GM20000 (cell line): ENCODE data around the gene ZFAND3.

ENCODE experiments used
- DNase-seq: peaks from one replicate; pipeline ENCODE4 v3.0.0; 2012; ENCODE audit warnings: low spot score
- CTCF ChIP-seq: IDR thresholded peaks from 2 replicates; pipeline ENCODE4 v1.5.1; 2012; ENCODE audit warnings: mild to moderate bottlenecking, control low read depth; ENCODE audit errors: extremely low read depth, missing control alignments

ZFAND3 gene

GRCh38 chr6:37930288-37930971 lies 110.9 kb downstream of the ZFAND3 start:
- no peak for DNase-seq
- no peak for TF ChIP-seq CTCF

- no peak for DNase-seq
- TF ChIP-seq CTCF: no peak
Observed at GRCh38 chr6:37931066-37931465, 111.5 kb downstream of the ZFAND3 start.

DNA sequence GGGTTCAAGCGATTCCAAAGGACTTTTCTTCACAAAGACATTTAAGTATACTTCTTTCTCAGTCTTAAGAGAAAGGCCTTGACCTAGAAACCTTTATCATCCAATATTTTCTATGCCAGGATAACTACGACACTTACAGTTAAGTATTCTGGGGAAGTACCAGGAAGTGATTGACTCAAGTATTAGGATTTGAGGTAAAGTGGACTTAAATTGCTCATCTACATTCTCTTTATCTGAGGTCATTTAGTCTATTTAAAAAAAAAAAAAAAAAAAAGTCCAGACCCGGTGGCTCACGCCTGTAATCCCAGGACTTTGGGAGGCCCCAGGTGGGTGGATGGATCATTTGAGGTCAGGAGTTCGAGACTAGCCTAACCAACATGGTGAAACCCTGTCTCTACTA lies 114.7 kb downstream of the ZFAND3 start:
- no peak for TF ChIP-seq CTCF
- no peak for DNase-seq

GRCh38 chr6:37936150-37936549 lies 116.6 kb downstream of the ZFAND3 start:
- no peak for DNase-seq
- TF ChIP-seq CTCF: no peak

- DNase-seq: no peak
- no peak for TF ChIP-seq CTCF
Observed at GRCh38 chr6:37936906-37937305, 117.4 kb downstream of the ZFAND3 start.

- no peak for TF ChIP-seq CTCF
- no peak for DNase-seq
Observed at GRCh38 chr6:37938909-37939308, 119.4 kb downstream of the ZFAND3 start.

DNA sequence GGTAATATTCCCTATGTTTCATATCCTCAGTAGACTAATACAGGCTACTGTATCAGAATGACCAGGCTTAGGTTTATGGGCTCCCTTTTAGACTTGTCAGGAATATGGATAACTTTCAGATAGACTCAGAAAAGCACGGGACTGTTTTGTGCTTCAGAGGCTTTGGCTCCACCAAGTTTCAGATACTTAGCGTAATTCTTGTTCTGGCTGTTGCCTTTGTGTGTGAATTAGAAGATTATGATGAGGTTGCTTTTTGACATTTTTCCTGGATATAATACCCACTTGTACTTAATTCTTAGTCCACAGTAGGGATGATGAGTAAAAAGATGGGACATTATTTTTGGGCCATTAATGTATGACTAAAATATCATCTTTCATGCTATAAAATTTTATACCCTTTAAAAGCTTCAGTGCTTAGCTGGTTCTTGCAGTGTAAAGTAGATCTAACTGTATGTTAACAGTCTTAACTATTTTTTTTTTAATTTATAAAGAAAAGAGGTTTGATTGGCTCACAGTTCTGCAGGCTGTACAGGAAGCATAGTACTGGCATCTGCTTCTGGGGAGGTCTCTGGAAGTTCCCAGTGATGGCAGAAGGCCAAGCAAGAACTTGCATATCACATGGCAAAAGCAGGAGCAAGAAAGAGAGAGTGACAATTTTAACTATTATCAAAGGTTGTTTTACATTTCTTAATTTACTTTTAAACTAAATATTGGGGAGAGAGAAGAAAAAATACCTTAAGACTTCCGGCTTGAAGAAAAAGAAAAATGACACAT lies 120.7 kb downstream of the ZFAND3 start:
- DNase-seq: no peak
- TF ChIP-seq CTCF: no peak
